NOMO-1 treated with DMSO at 0.1 percent for 48 hours (cell line): ENCODE measurements around the gene MED23.

Experiments used
- DNase-seq: peaks from one replicate; lab custom pipeline; 2025; ENCODE audit not compliant: unreplicated experiment; lab: John Stamatoyannopoulos, UW

The MED23 gene

GRCh38 chr6:131640576-131640975, 12.5 kb upstream of the MED23 start:
- DNase-seq: no peak

- no peak for DNase-seq
Measured at GRCh38 chr6:131640100-131640499, 12.1 kb upstream of the MED23 start.

- DNase-seq: no peak
Measured at GRCh38 chr6:131638013-131638412, 10.0 kb upstream of the MED23 start.

- DNase-seq: no peak
Measured at GRCh38 chr6:131636880-131637792, 9.1 kb upstream of the MED23 start, which contains the start of gene ENPP3. TSS of gene ENPP3 (plus strand) at chr6:131637302. CDS start at chr6:131637385, 83 bp downstream.

- no peak for DNase-seq
Measured at GRCh38 chr6:131635384-131636340, 7.6 kb upstream of the MED23 start.

GRCh38 chr6:131631625-131632289, 3.7 kb upstream of the MED23 start:
- DNase-seq: no peak

- DNase-seq: no peak
Measured at GRCh38 chr6:131629651-131630050, 1.6 kb upstream of the MED23 start.

GRCh38 chr6:131628726-131629125, 684 bp upstream of the MED23 start:
- DNase-seq: no peak

- no peak for DNase-seq
Measured at GRCh38 chr6:131615275-131615674, 12.8 kb downstream of the MED23 start.

GRCh38 chr6:131613296-131613925, 14.6 kb downstream of the MED23 start:
- no peak for DNase-seq

- no peak for DNase-seq
Measured at GRCh38 chr6:131602781-131603312, 25.2 kb downstream of the MED23 start.

- DNase-seq: no peak
Measured at GRCh38 chr6:131600716-131601115, 27.3 kb downstream of the MED23 start.

GRCh38 chr6:131597446-131597845, 30.6 kb downstream of the MED23 start:
- DNase-seq: no peak

GRCh38 chr6:131594074-131594473, 34.0 kb downstream of the MED23 start:
- no peak for DNase-seq

GRCh38 chr6:131592935-131593334, 35.1 kb downstream of the MED23 start:
- no peak for DNase-seq

GRCh38 chr6:131588643-131589042, 39.4 kb downstream of the MED23 start:
- no peak for DNase-seq

GRCh38 chr6:131587909-131588308, 40.1 kb downstream of the MED23 start:
- no peak for DNase-seq

GRCh38 chr6:131586543-131586942, 41.5 kb downstream of the MED23 start:
- no peak for DNase-seq

GRCh38 chr6:131581523-131581922, 46.5 kb downstream of the MED23 start:
- DNase-seq: peak; percentile 10

- peak; percentile 31 for DNase-seq
Measured at GRCh38 chr6:131575834-131576478, 52.1 kb downstream of the MED23 start.
